GM23338 (cell line): ENCODE data around the gene CDK4. TPM values are rescaled to one million over a fixed set of nuclear protein-coding genes. Genes with fewer than 3 reads are reported as not detected.
A peak's percentile ranks its signal among the peaks of the same experiment; 100 is the strongest.

ENCODE experiments used
- ATAC-seq: fragments of 200-7000 bp; cut with Tn5 transposase; 3 replicates; pipeline ENCODE4 v1.9.1; 2020
- DNase-seq: peaks from one replicate; pipeline ENCODE4 v3.0.0-alpha.2; 2015; ENCODE audit warnings: low spot score
- H2AFZ ChIP-seq: fragments of 200-600 bp; sonication (generic); 2 replicates; pipeline ENCODE4 v1.8.0; 2016; ENCODE audit warnings: antibody characterized with exemption, mild to moderate bottlenecking, moderate library complexity
- H3F3A ChIP-seq: fragments of 200-600 bp; sonication (generic); replicated peaks from 2 replicates; pipeline ENCODE4 v1.8.0; 2017; ENCODE audit warnings: antibody characterized with exemption, mixed run types, low read depth
- H3K27ac ChIP-seq: fragments of 200-600 bp; sonication (generic); 2 replicates; pipeline ENCODE4 v1.6.1; 2016; ENCODE audit warnings: low read depth
- H3K27me3 ChIP-seq: fragments of 200-600 bp; sonication (generic); 2 replicates; pipeline ENCODE4 v1.8.0; 2016; ENCODE audit warnings: mild to moderate bottlenecking, mixed run types, moderate library complexity; ENCODE audit not compliant: insufficient read depth
- H3K36me3 ChIP-seq: fragments of 200-600 bp; sonication (generic); 2 replicates; pipeline ENCODE4 v1.8.0; 2016; ENCODE audit warnings: mild to moderate bottlenecking; ENCODE audit not compliant: insufficient read depth
- H3K4me1 ChIP-seq: fragments of 200-600 bp; sonication (generic); 2 replicates; pipeline ENCODE4 v1.8.0; 2016; ENCODE audit warnings: mild to moderate bottlenecking, moderate library complexity; ENCODE audit not compliant: insufficient read depth
- H3K4me2 ChIP-seq: fragments of 200-600 bp; sonication (generic); 2 replicates; pipeline ENCODE4 v1.7.1; 2017; ENCODE audit warnings: mixed run types
- H3K4me3 ChIP-seq: fragments of 200-600 bp; sonication (generic); 2 replicates; pipeline ENCODE4 v1.6.1; 2016; ENCODE audit warnings: mixed run types
- H3K79me2 ChIP-seq: fragments of 200-600 bp; sonication (generic); replicated peaks from 2 replicates; pipeline ENCODE4 v1.8.0; 2017; ENCODE audit warnings: mild to moderate bottlenecking; ENCODE audit not compliant: insufficient read depth
- H3K9me2 ChIP-seq: fragments of 200-600 bp; sonication (generic); 2 replicates; pipeline ENCODE4 v1.8.0; 2017; ENCODE audit not compliant: insufficient read depth
- H4K20me1 ChIP-seq: fragments of 200-600 bp; sonication (generic); replicated peaks from 2 replicates; pipeline ENCODE4 v1.8.0; 2017; ENCODE audit warnings: mild to moderate bottlenecking; ENCODE audit not compliant: insufficient read depth
- H3K27ac Mint-ChIP-seq: 2 replicates; pipeline ENCODE4 v1.8.0; 2020; ENCODE audit warnings: inconsistent platforms, mild to moderate bottlenecking, moderate library complexity, mixed read lengths
- H3K27me3 Mint-ChIP-seq: 3 replicates; pipeline ENCODE4 v1.8.0; 2022; ENCODE audit warnings: low read depth, mild to moderate bottlenecking, moderate library complexity, mixed read lengths, inconsistent platforms; ENCODE audit not compliant: insufficient read depth, poor library complexity
- H3K36me3 Mint-ChIP-seq: 3 replicates; pipeline ENCODE4 v1.8.0; 2021; ENCODE audit warnings: low read depth, mild to moderate bottlenecking, inconsistent platforms, moderate library complexity, mixed read lengths
- H3K4me1 Mint-ChIP-seq: 3 replicates; pipeline ENCODE4 v1.8.0; 2020; ENCODE audit warnings: mild to moderate bottlenecking, inconsistent platforms, mixed read lengths
- H3K4me3 Mint-ChIP-seq: 3 replicates; pipeline ENCODE4 v1.8.0; 2021; ENCODE audit warnings: moderate library complexity, mild to moderate bottlenecking, inconsistent platforms, mixed read lengths
- H3K9me3 Mint-ChIP-seq: 3 replicates; pipeline ENCODE4 v1.8.0; 2020; ENCODE audit warnings: moderate library complexity, mild to moderate bottlenecking, inconsistent platforms, mixed read lengths
- CREB1 ChIP-seq: fragments of 250-450 bp; sonication (Bioruptor Pico); IDR thresholded peaks from 2 replicates; pipeline ENCODE4 v1.5.0; 2020; ENCODE audit warnings: low read depth, mild to moderate bottlenecking, moderate library complexity
- EZH2 ChIP-seq: fragments of 200-600 bp; sonication (generic); IDR thresholded peaks from one replicate; pipeline ENCODE4 v1.8.0; 2017; ENCODE audit warnings: antibody characterized with exemption, mild to moderate bottlenecking, low read depth; ENCODE audit not compliant: unreplicated experiment
- EZH2phosphoT487 ChIP-seq: fragments of 200-600 bp; sonication (generic); IDR thresholded peaks from one replicate; pipeline ENCODE4 v1.8.1; 2018; ENCODE audit warnings: antibody characterized with exemption; ENCODE audit not compliant: unreplicated experiment
- NANOG ChIP-seq: IDR thresholded peaks from 2 replicates; pipeline ENCODE4 v1.6.1; 2016; ENCODE audit warnings: antibody characterized with exemption, borderline replicate concordance
- POLR2AphosphoS5 ChIP-seq: IDR thresholded peaks from 2 replicates; pipeline ENCODE4 v1.6.1; 2016; ENCODE audit warnings: antibody characterized with exemption, low read depth
- STAT1 ChIP-seq: IDR thresholded peaks from one replicate; pipeline ENCODE4 v1.6.1; 2016; ENCODE audit warnings: antibody characterized with exemption; ENCODE audit not compliant: unreplicated experiment
- ZNF114 ChIP-seq: fragments of 250-450 bp; sonication (Bioruptor Pico); IDR thresholded peaks from 2 replicates; pipeline ENCODE4 v1.5.0; 2020; ENCODE audit warnings: mild to moderate bottlenecking, moderate library complexity
- ZNF331 ChIP-seq: fragments of 250-450 bp; sonication (Bioruptor Pico); IDR thresholded peaks from 2 replicates; pipeline ENCODE4 v1.5.0; 2020; ENCODE audit warnings: low read depth, mild to moderate bottlenecking, moderate library complexity
- long read RNA-seq: library from polyadenylated mRNA; unstranded; transcript quantifications from one replicate; pipeline ENCODE4 v2.0.0, GENCODE V29; 2020; ENCODE audit not compliant: unreplicated experiment
- polyA plus RNA-seq: library from polyadenylated mRNA; unstranded; fragments of >200 nt; fragmentation: Nextera tagmentation; extraction: Ambion mirVana; gene quantifications from 2 replicates; pipeline ENCODE4 v1.2.1, GENCODE V29; 2016
- total RNA-seq: library from RNA; depleted of rRNA; stranded (reverse); fragments of >200 nt; shearing (Covaris generic); gene quantifications from 2 replicates; pipeline ENCODE4 v1.2.3, GENCODE V29; 2014; rRNA removed
- TF ChIP-seq, protein P1 (sequence below), 2 experiments: fragments of 200-600 bp in 1 of 2; sonication (generic) in 1 of 2; conservative IDR thresholded peaks; 2 replicates each; pipeline versions ENCODE4 v1.5.1 to v1.6.1; 2016 to 2017; ENCODE audit warnings: antibody characterized with exemption in 2 of 2, low read depth in 2 of 2, mild to moderate bottlenecking in 2 of 2, moderate library complexity in 1 of 2
- TF ChIP-seq, protein P2 (sequence below): IDR thresholded peaks from 2 replicates; pipeline ENCODE4 v1.6.1; 2016; ENCODE audit warnings: antibody characterized with exemption
- TF ChIP-seq, protein P3 (sequence below): IDR thresholded peaks from one replicate; pipeline ENCODE4 v1.6.1; 2018; ENCODE audit warnings: antibody characterized with exemption; ENCODE audit not compliant: unreplicated experiment
- TF ChIP-seq, protein P4 (sequence below): fragments of 250-450 bp; sonication (Bioruptor Pico); IDR thresholded peaks from 2 replicates; pipeline ENCODE4 v1.5.0; 2020; ENCODE audit warnings: mild to moderate bottlenecking, moderate library complexity

Gene CDK4
- total RNA-seq (198 and 214 TPM in 2 replicates), polyA plus RNA-seq (105 and 108 TPM in 2 replicates)
- long read RNA-seq, transcript CDK4-201 (8 exons, 2,076 nt): major isoform, 187 of 200 reads
- long read RNA-seq, partial matches to known transcripts: 0 of 200 reads
- long read RNA-seq, other reads (novel, unspliced or antisense): 12 of 200 reads

DNA sequence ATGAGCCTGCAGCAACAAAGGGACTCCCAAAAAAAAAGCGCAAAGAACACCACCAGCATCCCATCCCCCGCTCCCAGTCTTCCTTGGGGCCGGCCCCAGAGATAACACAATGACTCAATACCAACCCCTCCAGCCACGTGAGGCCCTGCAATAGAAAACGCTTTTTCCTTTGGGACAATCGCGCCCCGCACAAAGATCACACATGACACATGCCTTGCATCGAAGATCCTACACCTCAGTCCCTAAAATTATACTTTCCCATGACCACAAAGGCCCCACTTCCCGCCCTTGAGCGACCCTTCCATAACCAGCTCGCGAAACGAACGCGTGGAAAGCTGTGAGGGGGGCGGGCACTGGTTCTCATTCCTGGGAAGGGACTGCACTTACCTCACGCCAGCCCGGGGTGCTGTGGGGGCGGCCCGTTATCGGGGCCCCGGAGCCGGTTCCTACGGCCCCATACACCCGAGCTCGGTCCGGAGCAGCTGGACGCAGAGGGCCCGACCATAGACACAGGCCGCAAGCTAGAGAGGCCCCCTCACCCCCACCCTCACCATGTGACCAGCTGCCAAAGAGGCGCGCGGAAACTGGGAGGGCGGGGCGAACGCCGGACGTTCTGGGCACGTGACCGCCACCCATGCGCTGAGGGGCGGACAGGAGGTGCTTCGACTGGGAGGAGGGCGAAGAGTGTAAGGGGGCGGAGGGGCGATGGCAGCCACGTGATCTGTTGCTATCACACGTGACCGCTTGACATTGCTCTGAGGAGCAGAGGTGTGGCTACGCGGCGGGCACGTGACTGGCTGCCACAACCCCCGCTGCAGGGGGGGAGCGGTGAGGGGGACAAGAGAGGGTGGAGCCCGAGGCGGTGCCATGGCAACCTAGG, at the start of gene CDK4:
Gene CDK4 (minus strand): TSS at position 523 of the 880 bp plus-strand sequence. CDS start 593 bp downstream, outside the sequence.
- Histone ChIP-seq H3K27me3 (peaks cover 39% of the 10 kb centered on the region), H3F3A (peaks cover 36% of the 10 kb centered on the region), H3K4me3 (peak within 1 kb of the TSS; percentile 97), H3K79me2 (peaks cover 26% of the 10 kb centered on the region), H3K27ac (peak within 1 kb of the TSS; percentile 90; the same call in 1 of the 2 replicates), H3K36me3 (peaks cover 12% of the 10 kb centered on the region), H4K20me1 (no peaks in the 10 kb centered on the region; the same call in 1 of the 2 replicates), H2AFZ (peak within 1 kb of the TSS; percentile 63), H3K4me2 (peak within 1 kb of the TSS; percentile 99), H3K9me2 (no peaks in the 10 kb centered on the region), H3K4me1 (peaks cover 34% of the 10 kb centered on the region)
- H3K27me3 Mint-ChIP-seq: peaks cover 41% of the 10 kb centered on the region
- peak within 1 kb of the TSS; percentile 99 for H3K4me3 Mint-ChIP-seq
- no peaks in the 10 kb centered on the region; the same call in 2 of the 3 replicates for H3K9me3 Mint-ChIP-seq
- H3K36me3 Mint-ChIP-seq: peaks cover 49% of the 10 kb centered on the region
- H3K4me1 Mint-ChIP-seq: peaks cover 39% of the 10 kb centered on the region
- DNase-seq: peak; percentile 100
- ATAC-seq: peak; percentile 70
- H3K27ac Mint-ChIP-seq: peak within 1 kb of the TSS; percentile 99
- no peak for TF ChIP-seq EZH2phosphoT487
- TF ChIP-seq, protein P1, sequence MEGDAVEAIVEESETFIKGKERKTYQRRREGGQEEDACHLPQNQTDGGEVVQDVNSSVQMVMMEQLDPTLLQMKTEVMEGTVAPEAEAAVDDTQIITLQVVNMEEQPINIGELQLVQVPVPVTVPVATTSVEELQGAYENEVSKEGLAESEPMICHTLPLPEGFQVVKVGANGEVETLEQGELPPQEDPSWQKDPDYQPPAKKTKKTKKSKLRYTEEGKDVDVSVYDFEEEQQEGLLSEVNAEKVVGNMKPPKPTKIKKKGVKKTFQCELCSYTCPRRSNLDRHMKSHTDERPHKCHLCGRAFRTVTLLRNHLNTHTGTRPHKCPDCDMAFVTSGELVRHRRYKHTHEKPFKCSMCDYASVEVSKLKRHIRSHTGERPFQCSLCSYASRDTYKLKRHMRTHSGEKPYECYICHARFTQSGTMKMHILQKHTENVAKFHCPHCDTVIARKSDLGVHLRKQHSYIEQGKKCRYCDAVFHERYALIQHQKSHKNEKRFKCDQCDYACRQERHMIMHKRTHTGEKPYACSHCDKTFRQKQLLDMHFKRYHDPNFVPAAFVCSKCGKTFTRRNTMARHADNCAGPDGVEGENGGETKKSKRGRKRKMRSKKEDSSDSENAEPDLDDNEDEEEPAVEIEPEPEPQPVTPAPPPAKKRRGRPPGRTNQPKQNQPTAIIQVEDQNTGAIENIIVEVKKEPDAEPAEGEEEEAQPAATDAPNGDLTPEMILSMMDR (conservative IDR thresholded peaks at IDR 0.05; ENCODE audit: low read depth in 2 of 2): no peak
- TF ChIP-seq CREB1 (CRISPR knock-in tag): peak; percentile 72
- TF ChIP-seq, protein P2, sequence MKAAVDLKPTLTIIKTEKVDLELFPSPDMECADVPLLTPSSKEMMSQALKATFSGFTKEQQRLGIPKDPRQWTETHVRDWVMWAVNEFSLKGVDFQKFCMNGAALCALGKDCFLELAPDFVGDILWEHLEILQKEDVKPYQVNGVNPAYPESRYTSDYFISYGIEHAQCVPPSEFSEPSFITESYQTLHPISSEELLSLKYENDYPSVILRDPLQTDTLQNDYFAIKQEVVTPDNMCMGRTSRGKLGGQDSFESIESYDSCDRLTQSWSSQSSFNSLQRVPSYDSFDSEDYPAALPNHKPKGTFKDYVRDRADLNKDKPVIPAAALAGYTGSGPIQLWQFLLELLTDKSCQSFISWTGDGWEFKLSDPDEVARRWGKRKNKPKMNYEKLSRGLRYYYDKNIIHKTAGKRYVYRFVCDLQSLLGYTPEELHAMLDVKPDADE: peak; percentile 76
- no peak for TF ChIP-seq ZNF114
- TF ChIP-seq STAT1: no peak
- TF ChIP-seq, protein P3, sequence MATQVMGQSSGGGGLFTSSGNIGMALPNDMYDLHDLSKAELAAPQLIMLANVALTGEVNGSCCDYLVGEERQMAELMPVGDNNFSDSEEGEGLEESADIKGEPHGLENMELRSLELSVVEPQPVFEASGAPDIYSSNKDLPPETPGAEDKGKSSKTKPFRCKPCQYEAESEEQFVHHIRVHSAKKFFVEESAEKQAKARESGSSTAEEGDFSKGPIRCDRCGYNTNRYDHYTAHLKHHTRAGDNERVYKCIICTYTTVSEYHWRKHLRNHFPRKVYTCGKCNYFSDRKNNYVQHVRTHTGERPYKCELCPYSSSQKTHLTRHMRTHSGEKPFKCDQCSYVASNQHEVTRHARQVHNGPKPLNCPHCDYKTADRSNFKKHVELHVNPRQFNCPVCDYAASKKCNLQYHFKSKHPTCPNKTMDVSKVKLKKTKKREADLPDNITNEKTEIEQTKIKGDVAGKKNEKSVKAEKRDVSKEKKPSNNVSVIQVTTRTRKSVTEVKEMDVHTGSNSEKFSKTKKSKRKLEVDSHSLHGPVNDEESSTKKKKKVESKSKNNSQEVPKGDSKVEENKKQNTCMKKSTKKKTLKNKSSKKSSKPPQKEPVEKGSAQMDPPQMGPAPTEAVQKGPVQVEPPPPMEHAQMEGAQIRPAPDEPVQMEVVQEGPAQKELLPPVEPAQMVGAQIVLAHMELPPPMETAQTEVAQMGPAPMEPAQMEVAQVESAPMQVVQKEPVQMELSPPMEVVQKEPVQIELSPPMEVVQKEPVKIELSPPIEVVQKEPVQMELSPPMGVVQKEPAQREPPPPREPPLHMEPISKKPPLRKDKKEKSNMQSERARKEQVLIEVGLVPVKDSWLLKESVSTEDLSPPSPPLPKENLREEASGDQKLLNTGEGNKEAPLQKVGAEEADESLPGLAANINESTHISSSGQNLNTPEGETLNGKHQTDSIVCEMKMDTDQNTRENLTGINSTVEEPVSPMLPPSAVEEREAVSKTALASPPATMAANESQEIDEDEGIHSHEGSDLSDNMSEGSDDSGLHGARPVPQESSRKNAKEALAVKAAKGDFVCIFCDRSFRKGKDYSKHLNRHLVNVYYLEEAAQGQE: no peak
- TF ChIP-seq POLR2AphosphoS5: peak; percentile 81
- TF ChIP-seq, protein P4, sequence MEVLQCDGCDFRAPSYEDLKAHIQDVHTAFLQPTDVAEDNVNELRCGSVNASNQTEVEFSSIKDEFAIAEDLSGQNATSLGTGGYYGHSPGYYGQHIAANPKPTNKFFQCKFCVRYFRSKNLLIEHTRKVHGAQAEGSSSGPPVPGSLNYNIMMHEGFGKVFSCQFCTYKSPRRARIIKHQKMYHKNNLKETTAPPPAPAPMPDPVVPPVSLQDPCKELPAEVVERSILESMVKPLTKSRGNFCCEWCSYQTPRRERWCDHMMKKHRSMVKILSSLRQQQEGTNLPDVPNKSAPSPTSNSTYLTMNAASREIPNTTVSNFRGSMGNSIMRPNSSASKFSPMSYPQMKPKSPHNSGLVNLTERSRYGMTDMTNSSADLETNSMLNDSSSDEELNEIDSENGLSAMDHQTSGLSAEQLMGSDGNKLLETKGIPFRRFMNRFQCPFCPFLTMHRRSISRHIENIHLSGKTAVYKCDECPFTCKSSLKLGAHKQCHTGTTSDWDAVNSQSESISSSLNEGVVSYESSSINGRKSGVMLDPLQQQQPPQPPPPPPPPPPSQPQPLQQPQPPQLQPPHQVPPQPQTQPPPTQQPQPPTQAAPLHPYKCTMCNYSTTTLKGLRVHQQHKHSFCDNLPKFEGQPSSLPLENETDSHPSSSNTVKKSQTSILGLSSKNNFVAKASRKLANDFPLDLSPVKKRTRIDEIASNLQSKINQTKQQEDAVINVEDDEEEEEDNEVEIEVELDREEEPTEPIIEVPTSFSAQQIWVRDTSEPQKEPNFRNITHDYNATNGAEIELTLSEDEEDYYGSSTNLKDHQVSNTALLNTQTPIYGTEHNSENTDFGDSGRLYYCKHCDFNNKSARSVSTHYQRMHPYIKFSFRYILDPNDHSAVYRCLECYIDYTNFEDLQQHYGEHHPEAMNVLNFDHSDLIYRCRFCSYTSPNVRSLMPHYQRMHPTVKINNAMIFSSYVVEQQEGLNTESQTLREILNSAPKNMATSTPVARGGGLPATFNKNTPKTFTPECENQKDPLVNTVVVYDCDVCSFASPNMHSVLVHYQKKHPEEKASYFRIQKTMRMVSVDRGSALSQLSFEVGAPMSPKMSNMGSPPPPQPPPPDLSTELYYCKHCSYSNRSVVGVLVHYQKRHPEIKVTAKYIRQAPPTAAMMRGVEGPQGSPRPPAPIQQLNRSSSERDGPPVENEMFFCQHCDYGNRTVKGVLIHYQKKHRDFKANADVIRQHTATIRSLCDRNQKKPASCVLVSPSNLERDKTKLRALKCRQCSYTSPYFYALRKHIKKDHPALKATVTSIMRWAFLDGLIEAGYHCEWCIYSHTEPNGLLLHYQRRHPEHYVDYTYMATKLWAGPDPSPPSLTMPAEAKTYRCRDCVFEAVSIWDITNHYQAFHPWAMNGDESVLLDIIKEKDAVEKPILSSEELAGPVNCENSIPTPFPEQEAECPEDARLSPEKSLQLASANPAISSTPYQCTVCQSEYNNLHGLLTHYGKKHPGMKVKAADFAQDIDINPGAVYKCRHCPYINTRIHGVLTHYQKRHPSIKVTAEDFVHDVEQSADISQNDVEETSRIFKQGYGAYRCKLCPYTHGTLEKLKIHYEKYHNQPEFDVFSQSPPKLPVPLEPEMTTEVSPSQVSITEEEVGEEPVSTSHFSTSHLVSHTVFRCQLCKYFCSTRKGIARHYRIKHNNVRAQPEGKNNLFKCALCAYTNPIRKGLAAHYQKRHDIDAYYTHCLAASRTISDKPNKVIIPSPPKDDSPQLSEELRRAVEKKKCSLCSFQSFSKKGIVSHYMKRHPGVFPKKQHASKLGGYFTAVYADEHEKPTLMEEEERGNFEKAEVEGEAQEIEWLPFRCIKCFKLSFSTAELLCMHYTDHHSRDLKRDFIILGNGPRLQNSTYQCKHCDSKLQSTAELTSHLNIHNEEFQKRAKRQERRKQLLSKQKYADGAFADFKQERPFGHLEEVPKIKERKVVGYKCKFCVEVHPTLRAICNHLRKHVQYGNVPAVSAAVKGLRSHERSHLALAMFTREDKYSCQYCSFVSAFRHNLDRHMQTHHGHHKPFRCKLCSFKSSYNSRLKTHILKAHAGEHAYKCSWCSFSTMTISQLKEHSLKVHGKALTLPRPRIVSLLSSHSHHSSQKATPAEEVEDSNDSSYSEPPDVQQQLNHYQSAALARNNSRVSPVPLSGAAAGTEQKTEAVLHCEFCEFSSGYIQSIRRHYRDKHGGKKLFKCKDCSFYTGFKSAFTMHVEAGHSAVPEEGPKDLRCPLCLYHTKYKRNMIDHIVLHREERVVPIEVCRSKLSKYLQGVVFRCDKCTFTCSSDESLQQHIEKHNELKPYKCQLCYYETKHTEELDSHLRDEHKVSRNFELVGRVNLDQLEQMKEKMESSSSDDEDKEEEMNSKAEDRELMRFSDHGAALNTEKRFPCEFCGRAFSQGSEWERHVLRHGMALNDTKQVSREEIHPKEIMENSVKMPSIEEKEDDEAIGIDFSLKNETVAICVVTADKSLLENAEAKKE: no peak
- TF ChIP-seq ZNF331 (CRISPR knock-in tag): no peak
- no peak for TF ChIP-seq EZH2
- TF ChIP-seq NANOG: no peak
